Retina (tissue), 1 donor: Measurements from ENCODE around the gene TRAPPC10.

Experiments used
- DNase-seq: peaks from one replicate; pipeline ENCODE4 v3.0.0-alpha.2; 2016

TRAPPC10 gene

DNA sequence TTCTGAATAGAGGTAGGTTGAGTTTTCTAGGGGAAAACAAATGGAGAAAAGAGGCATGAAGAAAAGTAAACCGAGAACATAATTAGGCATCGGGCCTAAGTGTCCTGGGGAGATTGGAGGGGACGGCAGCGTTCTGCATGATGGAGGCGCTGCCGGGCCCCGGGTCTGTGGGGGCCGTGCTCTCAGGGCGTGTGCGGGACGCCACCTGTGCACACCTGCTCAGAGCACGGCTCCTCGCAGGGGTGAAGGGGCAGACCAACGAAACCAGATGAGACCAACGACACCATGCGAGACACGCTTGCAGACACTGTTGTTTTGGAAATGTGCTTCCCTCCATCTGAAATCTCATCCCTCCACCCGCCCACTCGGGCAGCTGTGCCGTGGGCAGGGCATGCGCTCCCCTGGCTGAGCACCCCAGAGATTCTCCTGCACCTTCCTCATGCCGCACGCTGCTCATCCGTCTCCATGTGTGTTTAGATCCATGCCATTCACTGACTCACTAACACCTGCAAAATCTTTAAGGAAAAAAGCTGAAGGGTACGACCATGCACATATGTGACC, 28.2 kb upstream of the TRAPPC10 start:
- DNase-seq: no peak

DNA sequence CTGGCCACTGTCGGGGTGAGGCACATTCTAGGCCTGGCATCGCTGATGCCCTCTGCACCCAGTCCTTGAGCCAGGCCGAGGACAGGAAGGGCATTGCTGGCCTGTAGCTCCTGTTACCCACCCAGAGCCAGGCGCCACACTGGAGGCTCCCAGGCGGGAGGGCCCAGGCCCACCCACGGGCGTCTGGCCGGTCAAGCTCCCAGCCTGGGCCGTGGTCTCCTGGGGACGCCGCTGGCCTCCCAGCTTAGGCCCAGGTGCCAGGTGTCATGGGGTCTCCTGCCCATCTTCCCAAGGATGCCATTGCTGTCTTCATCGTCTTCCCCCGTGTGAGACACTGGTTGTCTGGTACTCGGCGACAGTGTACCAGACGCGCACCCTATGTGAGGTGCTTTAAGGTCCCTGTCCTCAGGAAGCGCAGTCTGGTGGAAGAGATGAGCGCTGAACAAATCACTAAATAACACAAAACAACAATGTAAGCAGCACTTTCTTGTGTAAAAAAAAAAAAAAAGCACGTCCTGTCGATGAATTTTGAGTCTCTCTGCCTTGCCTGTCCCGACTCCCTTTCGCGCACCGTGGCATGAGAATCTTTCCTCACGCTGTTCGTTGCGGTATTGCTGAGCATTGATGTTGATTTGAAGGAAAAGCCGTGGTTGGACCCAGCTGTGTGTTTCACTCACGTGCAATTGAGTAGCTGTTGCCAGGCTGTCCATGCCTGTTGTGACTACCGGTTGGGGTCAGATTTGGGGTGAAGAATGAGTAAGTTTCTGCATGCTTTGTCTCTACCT, 27.0 kb upstream of the TRAPPC10 start:
- no peak for DNase-seq

DNA sequence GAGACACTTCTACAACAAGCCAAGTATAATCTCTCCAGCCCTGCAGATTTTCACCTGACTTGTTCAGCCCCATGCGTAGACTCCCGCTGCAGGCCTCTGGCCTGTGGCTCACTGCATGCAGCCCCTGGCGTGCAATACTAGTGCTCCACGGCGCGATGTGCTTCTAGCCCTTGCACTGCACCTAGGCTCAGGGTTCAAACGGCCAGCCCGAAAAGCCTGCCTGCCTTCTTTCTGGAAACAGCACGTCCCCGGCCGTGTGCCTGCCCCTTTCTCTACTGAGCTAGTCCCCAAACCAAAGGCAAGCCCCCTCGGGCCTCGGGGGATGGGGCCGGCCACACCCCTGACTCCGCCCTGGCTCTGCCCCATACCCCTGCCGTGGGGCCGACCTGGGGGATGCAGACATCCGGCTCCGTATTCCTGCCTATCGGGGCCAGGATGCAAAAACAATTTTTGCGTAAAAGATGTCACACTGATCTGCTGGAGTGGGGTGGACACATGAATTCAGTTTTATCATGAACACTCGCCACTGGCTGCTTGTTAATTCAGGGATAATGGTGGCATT, 26.3 kb upstream of the TRAPPC10 start:
- DNase-seq: peak; percentile 40

DNA sequence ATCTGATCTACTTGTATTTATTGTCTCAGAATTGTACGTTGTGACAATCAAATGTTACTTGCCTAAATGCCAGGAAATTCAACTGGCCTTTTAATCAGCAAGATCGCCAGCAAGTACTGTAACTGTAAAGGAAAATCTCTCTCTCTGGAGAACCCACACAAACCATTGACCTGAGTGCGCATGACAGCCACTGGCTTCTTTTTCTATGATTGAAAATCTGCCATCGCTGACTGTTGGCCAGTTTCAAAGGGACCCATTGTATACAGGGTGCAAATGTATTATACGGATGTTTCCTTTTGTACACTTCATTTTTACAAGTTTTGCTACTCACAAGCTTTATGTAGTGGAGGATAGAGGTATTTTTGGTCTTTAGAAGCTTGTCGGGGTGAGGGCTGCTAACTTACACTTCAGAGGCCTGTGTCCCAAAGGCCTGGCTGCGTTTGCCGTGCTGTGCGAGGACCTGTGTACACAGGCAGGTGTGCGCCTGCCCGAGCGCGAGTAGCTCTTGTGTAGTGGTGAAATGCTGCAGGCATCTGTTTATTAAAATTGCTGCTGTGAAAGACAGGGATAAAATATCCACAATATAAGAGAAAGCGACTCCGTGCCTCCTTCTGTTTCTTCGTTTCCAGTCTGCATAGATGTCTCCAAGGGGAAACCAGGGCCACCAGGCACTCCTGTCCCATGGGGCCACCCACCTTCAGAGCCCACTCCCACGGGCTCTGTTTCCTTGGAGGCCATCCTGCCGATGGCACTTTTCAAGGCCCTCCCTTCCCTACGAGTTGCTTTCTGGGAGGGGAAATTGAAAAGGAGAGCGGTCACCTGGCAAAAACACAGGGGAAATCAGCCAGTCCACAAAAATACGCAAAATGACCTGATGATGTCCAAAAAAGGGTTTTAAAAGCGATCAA, 25.3 kb upstream of the TRAPPC10 start:
- no peak for DNase-seq

DNA sequence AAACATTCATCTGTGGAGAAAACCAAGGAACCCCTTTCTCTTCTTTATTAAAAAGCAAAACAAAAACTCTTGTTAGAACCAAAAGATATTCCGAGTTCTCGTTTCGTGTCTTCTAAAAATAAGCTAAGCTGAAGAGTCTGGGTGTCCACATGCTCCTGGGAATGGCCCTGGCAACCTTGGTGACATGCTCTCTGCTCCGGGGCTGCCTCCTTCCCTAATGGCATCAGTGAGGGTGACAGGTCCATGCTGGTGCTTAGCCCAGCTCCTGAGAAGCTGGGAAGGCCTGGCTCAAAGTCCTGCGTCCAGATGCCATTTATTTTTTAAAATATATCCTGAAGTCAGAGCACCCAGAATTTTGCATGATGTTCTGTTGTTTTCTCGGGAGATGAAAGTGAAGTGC, 24.6 kb upstream of the TRAPPC10 start:
- no peak for DNase-seq

DNA sequence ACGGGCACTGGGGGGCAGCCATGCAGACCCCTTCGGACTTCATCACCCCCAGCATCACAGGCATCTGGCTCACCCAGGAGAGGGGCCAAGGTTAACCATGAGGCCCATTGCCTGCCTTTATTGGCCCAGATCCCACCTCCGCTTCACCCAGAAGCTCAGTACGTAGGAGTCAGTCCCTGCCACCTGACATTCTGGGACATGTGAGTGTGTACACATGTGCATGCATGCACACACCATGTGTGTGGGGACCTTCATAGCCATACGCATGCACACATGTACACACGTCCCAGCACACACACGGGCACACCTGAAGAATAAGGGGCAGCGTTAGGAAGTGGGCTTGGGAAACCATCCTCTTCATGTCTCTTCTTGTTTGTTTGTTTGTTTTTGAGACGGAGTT, 24.1 kb upstream of the TRAPPC10 start:
- DNase-seq: no peak

DNA sequence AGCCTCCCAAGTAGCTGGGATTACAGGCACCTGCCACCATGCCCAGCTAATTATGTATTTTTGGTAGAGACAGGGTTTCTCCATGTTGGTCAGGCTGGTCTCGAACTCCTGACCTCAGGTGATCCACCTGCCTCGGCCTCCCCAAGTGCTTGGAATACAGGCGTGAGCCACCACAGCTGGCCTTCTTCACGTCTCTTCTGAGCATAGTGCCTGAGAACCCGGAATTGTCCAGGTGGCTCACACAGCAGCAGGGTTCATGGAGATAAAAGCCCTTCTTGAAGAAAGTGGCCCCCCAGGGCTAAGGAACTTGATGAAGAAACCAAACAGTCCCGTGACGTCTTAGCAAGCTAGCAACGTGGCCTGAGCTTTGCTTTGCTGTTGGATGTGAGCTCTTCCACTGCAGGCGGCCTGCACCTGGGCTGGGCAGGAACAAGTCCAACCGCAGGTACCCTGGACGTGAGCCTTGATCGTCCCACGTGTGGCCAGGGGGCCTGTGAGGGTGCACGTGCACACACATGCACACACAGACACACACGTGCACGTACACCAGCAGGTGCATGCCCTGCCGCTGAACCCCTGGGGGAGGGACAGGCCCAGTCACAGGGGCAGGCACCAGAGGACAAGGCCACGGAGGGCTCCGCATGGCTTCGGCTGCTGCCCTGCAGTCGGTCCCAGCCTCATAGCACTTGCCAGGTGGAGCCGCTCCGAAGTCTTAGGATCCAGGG, 23.4 kb upstream of the TRAPPC10 start:
- no peak for DNase-seq

DNA sequence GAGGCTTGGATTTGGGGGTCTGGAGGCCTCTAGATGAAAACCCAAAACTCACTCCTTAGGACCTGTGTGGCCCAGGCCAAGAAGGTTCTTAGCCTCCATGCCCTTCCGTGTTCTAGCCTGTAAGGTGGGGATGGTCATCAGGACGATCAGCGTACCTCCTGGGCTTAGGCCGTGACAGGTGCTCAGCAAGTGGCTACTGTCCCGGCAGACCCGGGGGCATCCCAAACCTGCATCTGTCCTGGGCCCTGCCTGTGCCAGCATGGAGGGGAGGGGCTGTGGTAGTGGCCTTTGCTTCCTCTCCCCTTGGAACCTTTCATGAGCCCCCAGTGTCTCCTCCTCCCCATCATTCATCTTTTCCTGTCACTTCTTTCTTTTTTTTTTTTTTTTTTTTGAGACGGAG, 22.7 kb upstream of the TRAPPC10 start:
- DNase-seq: no peak

DNA sequence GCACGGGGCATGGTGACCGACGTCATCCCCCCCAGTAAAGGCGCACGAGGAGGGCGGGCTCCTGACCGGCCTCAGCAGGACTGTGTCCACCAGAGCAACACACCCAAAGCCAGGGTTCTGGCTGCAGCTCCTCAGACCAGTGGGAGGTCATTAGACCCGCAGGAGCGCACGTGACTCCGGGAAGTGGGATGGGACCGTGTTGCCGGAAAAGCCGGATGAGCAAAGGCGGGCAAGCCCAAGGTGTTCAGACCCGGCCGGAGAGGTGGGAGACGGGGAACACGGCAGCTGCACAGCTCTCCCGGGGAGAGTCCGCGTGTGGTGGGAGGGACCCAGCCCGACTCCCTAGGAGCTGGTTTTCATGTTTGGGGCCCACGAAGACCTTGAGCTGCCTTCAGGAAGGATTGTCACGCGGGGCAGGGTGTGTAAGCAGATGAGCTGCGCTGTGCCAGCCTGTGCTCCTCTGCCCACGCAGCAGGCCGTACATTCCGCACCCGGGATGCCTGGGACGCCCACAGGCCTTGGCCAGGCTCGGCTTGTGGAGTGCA, 20.6 kb upstream of the TRAPPC10 start:
- DNase-seq: no peak

DNA sequence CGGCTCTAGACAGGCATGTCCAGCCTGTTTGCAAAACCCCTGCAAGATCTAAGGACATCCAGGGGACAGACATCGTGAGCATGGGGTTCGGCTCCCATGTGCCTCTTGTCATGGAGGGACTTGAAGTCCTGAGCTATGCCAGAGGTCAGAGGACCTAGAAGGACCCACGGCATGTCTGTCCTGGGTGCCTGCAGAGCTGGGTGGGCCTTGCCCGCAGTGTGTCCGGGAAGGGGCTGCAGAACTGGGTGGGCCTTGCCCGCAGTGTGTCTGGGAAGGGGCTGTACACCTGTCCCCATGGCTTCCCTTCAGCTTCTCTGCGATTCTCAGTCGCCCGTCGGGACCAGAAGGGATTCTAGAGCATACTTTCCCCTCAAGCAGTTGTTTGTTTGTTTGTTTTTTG, 20.0 kb upstream of the TRAPPC10 start:
- DNase-seq: no peak

DNA sequence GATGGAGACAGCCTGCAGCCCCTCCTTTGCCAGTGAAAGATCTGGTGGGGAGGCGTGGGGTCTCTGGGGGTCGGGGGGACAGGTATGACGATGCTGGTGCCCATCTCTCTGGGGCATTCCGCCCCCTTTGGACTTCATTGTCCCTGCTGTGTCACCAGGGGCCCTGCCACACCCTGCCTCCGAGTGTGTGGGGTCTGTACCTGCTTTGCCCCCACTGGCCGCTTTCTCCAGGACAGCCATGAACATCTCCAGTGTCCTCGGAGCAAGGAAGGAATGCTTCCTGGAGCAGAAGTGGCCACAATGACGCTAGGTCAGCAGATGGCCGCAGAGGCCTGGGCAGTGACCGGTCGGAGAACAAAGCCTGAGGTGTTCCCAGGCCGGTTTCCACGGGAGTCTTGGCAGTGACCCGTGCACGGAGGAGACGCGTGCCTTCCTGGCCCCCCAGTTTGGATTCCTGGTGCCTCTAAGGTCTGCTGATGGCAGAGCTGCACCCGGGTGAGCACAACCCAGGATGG, 18.6 kb upstream of the TRAPPC10 start:
- no peak for DNase-seq

DNA sequence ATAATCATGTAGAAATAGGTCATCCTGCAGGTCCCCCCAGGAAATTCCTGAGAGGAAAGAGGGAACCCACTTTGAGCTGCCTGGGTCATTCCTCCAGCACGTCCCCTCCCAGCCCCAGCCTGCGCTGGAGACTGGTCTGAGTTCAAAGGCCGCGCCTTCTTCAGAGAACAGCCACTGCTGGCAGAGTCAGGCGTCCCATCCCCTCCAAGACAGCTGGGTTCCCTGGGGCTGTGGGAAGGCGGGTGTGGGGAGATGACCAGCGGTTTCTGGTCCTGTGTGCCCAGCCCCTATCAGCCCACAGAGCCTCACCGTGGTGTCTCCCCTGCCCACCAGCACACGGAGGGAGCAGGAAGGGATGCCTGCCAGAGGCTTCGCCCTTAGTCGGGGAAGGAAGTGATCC, 18.0 kb upstream of the TRAPPC10 start:
- DNase-seq: no peak

DNA sequence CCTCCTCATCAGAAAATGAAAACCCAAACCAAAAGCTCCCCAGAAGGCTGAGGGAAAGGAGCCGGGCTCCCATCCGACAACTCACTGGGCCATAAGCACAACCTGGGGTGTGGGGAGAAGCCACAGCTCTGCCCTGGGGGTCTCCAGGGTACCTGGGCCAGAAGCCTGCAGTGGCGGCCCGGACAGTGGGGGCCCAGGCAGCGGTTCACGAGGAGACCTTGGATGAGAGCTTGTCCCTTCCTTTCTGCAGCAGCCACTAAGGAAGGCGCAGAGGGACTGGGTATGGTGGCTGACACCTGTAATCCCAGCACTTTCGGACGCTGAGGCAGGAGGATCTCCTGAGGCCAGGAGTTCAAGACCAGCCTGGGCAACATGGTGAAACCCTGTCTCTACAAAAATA, 17.5 kb upstream of the TRAPPC10 start:
- DNase-seq: no peak

DNA sequence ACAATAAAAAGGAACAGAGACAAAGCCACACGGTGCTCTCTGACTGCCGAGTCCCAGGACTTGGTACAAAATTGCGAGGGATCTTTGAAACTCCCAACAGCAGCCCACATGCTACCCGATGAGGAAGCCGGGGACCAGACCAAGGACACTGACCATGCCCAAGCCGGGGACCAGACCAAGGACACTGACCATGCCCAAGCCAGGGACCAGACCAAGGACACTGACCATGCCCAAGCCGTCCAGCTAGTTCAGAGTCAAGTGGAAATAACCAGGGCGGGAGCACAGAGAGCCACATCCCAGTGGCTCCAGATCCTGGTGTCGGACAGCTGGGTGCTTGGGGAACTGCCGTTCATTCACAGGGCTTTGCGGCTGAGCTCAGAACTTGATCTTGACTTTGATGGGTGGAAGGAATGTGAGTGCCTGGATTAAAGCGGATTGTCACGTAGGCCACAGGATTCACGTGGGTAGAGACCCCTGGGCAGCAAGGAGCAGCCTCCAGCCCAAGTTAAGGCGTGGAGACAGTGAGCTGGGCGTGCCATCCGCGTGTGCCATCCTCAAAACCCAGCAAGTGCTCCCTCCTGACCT, 16.5 kb upstream of the TRAPPC10 start:
- DNase-seq: no peak

DNA sequence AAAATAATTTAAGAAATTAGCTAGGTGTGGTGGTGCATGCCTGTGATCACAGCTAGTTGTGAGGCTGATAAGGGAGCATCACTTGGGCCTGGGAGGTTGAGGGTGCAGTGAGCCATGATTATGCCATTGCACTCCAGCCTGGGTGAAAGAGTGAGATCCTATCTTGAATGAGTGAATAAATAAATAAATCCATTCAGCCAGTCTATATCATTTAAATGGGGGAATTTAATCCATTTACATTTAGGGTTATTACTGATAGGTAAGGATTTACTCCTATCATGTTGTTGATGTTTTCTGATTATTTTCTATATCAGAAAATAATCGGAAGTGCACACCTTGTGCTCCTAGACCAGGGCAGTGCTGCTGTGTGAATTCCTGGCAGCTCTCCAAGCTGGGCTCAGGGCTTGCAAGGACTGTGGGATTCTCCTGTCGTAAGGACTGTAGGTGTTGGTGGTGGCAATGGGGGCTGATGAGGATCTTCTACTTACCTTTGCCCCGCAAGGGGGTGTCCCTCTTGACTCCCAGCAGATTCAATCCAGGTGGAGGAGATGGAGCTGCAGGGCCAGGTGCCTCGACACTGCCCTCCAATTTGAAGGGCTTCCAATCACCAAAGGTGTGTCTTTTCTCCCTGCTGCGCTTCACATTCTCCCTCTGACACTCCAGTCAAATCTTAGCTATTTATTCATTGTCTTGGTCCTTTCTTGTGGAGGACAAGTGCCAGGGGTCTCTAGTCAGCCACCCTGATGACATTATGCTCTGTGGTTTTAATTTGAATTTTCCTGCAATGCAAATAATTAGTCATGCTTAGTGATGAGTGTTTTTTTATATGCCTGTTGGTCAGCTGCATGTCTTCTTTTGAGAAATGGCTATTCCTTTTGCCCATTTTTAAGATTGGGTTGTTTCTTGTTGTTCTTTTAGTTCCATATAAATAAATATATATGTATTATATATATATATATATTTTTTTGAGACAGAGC, 14.1 kb upstream of the TRAPPC10 start:
- DNase-seq: no peak

DNA sequence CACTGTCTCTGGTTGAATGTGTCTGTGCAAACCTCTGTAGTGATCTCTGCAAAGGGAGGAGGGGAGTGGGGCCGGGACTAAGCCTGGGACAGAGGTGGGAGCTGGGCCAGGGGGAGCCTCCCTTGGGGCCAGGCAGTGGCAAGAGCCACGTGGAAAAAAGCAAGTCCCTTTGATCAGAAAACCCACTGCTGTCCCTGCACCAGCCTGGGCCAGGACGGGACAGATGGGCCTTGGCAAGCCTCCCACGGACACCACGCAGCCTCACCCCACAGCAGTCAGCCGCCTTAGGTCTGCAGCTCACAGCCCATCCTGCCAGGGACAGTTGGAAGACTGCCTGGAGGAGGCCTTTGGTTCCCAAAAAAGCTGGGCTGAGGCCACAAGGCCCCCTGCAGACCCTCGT, 11.7 kb upstream of the TRAPPC10 start:
- DNase-seq: no peak

DNA sequence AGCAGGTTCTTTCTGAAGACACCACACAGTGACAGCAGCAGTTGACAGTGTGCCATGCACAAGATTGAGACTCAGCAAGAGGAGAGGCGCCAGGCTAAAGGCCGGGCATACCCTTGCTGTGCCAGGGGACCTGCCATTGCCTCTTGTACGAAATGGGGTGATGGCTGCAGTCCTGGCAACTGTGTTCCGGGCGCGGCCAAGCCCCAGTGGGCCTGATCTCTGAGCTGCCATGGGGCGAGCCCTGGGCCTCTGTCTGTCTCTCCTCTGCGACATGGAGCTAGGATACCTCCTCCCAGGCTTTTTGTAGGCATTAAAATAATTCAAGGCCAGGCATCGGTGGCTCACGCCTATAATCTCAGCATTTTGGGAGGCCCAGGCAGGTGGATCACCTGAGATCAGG, 9.6 kb upstream of the TRAPPC10 start:
- no peak for DNase-seq

DNA sequence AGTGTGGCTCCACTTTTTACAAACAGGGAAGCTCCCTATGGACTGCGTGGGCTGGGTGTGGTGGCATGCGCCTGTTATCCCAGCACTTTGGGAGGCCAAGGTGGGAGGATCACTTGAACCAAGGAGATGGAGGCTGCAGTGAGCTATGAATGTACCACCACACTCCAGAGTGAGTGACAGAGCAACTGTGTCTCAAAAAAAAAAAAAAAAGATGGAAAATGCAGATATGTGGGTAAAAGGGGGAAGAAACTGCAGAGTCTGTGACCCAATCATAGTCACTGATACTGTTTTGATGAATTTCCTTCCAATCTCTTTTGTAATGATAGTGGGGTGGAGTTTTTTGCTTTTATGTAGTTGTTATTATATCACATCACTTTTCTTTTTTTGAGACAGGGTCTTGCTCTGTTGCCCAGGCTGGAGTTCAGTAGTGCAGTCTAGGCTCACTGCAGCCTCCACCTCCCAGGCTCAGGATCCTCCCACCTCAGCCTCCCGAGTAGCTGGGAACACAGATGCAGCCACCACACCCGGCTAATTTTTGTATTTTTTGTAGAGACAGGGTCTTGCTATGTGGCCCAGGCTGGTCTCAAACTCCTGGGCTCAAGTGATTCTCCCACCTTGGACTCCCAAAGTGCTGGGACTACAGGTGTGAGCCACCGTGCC, 8.7 kb upstream of the TRAPPC10 start:
- DNase-seq: no peak

DNA sequence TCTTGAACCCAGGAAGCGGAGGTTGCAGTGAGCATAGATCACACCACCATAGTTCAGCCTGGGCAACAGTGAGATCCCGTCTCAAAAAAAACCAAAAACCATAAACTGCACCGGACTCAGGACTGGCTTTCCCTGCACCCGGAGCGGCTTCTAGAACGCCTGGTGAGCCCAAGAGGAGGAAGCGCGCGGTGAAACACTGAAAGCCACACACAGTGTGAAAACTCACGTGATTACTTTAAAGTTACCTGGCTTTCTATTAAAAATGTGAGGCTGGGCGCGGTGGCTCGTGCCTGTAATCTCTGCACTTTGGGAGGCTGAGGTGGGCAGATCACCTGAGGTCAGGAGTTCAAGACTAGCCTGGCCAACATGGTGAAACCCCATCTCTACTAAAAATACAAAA, 7.0 kb upstream of the TRAPPC10 start:
- no peak for DNase-seq

DNA sequence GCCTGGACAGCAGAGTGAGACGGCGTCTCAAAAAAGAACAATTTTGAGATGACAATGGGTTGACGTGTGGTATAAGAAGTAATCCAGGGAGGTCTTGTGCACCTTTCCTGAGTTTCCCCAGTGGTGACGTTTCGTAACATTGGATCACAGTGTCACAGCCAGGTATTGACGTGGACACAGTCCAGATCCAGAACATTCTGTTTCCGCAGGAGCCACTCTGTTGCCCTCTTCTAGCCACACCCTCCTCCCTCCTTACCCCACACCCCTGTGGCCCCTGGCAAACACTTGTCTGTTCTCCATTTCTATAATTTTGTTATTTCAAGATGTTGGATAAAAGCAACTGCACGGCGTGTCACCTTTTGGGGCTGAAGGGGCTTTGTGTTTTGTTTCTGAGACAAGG, 6.5 kb upstream of the TRAPPC10 start:
- no peak for DNase-seq
